Ishikawa (cell line): Measurements from ENCODE around the gene COL21A1.

ENCODE experiments used
- CEBPB ChIP-seq: IDR thresholded peaks from 2 replicates; pipeline ENCODE4 v1.6.1; 2012
- CREB1 ChIP-seq: IDR thresholded peaks from 2 replicates; pipeline ENCODE4 v1.6.1; 2012; ENCODE audit warnings: low read depth
- EGR1 ChIP-seq: IDR thresholded peaks from 2 replicates; pipeline ENCODE4 v1.6.1; 2012
- EP300 ChIP-seq: IDR thresholded peaks from 2 replicates; pipeline ENCODE4 v1.6.1; 2012; ENCODE audit warnings: borderline replicate concordance
- FOXM1 ChIP-seq: IDR thresholded peaks from 2 replicates; pipeline ENCODE4 v1.6.1; 2012; ENCODE audit warnings: low read depth, borderline replicate concordance
- NFIC ChIP-seq: IDR thresholded peaks from 2 replicates; pipeline ENCODE4 v1.6.1; 2012
- RAD21 ChIP-seq: IDR thresholded peaks from 2 replicates; pipeline ENCODE4 v1.6.1; 2012; ENCODE audit warnings: low read depth
- REST ChIP-seq: IDR thresholded peaks from 2 replicates; pipeline ENCODE4 v1.6.1; 2012; ENCODE audit warnings: low read depth, mild to moderate bottlenecking
- TAF1 ChIP-seq: IDR thresholded peaks from 2 replicates; pipeline ENCODE4 v1.6.1; 2012; ENCODE audit warnings: low read depth, mild to moderate bottlenecking
- TCF12 ChIP-seq: IDR thresholded peaks from 2 replicates; pipeline ENCODE4 v1.6.1; 2012; ENCODE audit warnings: low read depth
- TEAD4 ChIP-seq: IDR thresholded peaks from 2 replicates; pipeline ENCODE4 v1.6.1; 2012
- YY1 ChIP-seq: IDR thresholded peaks from 2 replicates; pipeline ENCODE4 v1.6.1; 2012; ENCODE audit warnings: low read depth
- ZBTB7A ChIP-seq: IDR thresholded peaks from 2 replicates; pipeline ENCODE4 v1.6.1; 2012; ENCODE audit warnings: low read depth
- TF ChIP-seq, protein P1 (sequence below): IDR thresholded peaks from 2 replicates; pipeline ENCODE4 v1.6.1; 2012

DNA sequence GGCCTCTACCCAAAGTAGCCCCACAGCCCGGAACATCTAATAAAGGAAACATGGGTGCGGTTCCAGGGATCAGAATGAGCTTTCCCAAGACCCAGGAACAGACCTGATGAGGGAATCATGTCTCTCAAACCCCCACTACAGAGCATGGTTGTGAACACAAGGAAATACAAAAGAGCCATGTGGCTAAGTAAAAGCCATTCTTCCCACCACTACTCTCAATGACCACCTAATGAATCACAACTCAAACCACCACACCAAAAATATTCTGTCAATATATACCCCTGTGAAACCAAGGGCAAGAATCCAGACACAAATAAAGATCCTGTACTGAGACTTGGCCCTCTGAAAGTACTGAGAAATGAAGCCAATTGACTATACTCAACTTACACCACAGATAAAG, 20.9 kb upstream of the COL21A1 start:
- TF ChIP-seq TAF1 (no peak), NFIC (no peak), YY1 (no peak), CREB1 (no peak), TCF12 (no peak), EGR1 (no peak), REST (no peak), EP300 (no peak), CEBPB (no peak), RAD21 (no peak), TEAD4 (no peak), FOXM1 (no peak), ZBTB7A (no peak)
- TF ChIP-seq, protein P1, sequence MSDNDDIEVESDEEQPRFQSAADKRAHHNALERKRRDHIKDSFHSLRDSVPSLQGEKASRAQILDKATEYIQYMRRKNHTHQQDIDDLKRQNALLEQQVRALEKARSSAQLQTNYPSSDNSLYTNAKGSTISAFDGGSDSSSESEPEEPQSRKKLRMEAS: no peak
